Measurements from ENCODE around the gene NMU.

- TF ChIP-seq LEF1 (IDR thresholded peaks at IDR 0.05; ENCODE audit: borderline replicate concordance) (no peak), SP1 (IDR thresholded peaks at IDR 0.05) (no peak), BHLHE40 (IDR thresholded peaks at IDR 0.05; ENCODE audit: borderline replicate concordance) (no peak), ELF4 (IDR thresholded peaks at IDR 0.05) (no peak), PKNOX1 (IDR thresholded peaks at IDR 0.05) (no peak), FOXK2 (IDR thresholded peaks at IDR 0.05) (no peak), FOXM1 (IDR thresholded peaks at IDR 0.05; ENCODE audit: borderline replicate concordance) (no peak), CTBP1 (IDR thresholded peaks at IDR 0.05; ENCODE audit: borderline replicate concordance) (no peak), ZNF384 (IDR thresholded peaks at IDR 0.05) (no peak), L3MBTL2 (conservative IDR thresholded peaks at IDR 0.05) (no peak), ARNT (IDR thresholded peaks at IDR 0.05) (no peak), TARDBP (IDR thresholded peaks at IDR 0.05) (no peak)
Measured at GRCh38 chr4:55671667-55672066, 35.6 kb upstream of the NMU start.

Measured in HEK293T (cell line).